Smooth muscle cell (in vitro differentiated cells): ENCODE measurements around the gene HIP1R. TPM values are rescaled to one million over a fixed set of nuclear protein-coding genes. Genes with fewer than 3 reads are reported as not detected.

Experiments used
- DNase-seq: peaks from one replicate; lab custom pipeline; 2025; ENCODE audit not compliant: unreplicated experiment; lab: John Stamatoyannopoulos, UW
- H2AFZ ChIP-seq: fragments of 200-600 bp; sonication (generic); 2 replicates; pipeline ENCODE4 v1.6.0; 2016; ENCODE audit warnings: antibody characterized with exemption, low read depth, mild to moderate bottlenecking
- H3F3A ChIP-seq: fragments of 200-600 bp; sonication (generic); 2 replicates; pipeline ENCODE4 v1.6.0; 2017; ENCODE audit warnings: antibody characterized with exemption, low read depth
- H3K27ac ChIP-seq: fragments of 200-600 bp; sonication (generic); 2 replicates; pipeline ENCODE4 v1.5.1; 2016; ENCODE audit warnings: low read depth, mild to moderate bottlenecking
- H3K27me3 ChIP-seq: fragments of 200-600 bp; sonication (generic); 2 replicates; pipeline ENCODE4 v1.6.1; 2016; ENCODE audit warnings: low read depth, mild to moderate bottlenecking
- H3K36me3 ChIP-seq: fragments of 200-600 bp; sonication (generic); 2 replicates; pipeline ENCODE4 v1.5.1; 2016; ENCODE audit warnings: low read depth
- H3K4me1 ChIP-seq: fragments of 200-600 bp; sonication (generic); 2 replicates; pipeline ENCODE4 v1.5.1; 2016; ENCODE audit warnings: low read depth
- H3K4me2 ChIP-seq: fragments of 200-600 bp; sonication (generic); 2 replicates; pipeline ENCODE4 v1.6.0; 2016; ENCODE audit warnings: mild to moderate bottlenecking
- H3K4me3 ChIP-seq: fragments of 200-600 bp; sonication (generic); 2 replicates; pipeline ENCODE4 v1.5.1; 2016; ENCODE audit warnings: mild to moderate bottlenecking
- H3K79me2 ChIP-seq: fragments of 200-600 bp; sonication (generic); 2 replicates; pipeline ENCODE4 v1.6.0; 2016; ENCODE audit warnings: low read depth, mild to moderate bottlenecking
- H3K9ac ChIP-seq: fragments of 200-600 bp; sonication (generic); 2 replicates; pipeline ENCODE4 v1.6.0; 2016; ENCODE audit warnings: low read depth
- H3K9me3 ChIP-seq: fragments of 200-600 bp; sonication (generic); replicated peaks from 2 replicates; pipeline ENCODE4 v1.5.1; 2016; ENCODE audit warnings: low read depth
- H4K20me1 ChIP-seq: fragments of 200-600 bp; sonication (generic); 2 replicates; pipeline ENCODE4 v1.6.0; 2016; ENCODE audit warnings: low read depth
- CTCF ChIP-seq: fragments of 200-600 bp; sonication (generic); IDR thresholded peaks from 2 replicates; pipeline ENCODE4 v1.5.1; 2017; ENCODE audit warnings: borderline replicate concordance, mild to moderate bottlenecking, antibody characterized with exemption; ENCODE audit not compliant: insufficient read depth, poor library complexity, severe bottlenecking
- WGBS: methylation state at CpG from one replicate; pipeline ENCODE4 v1.1.7; 2016; ENCODE audit warnings: low lambda C conversion rate; 5-methylcytosine and 5-hydroxymethylcytosine counted together
- polyA plus RNA-seq: library from polyadenylated mRNA; unstranded; fragments of >200 nt; fragmentation: Nextera tagmentation; extraction: Ambion mirVana; gene quantifications from 2 replicates; pipeline ENCODE4 v1.2.1, GENCODE V29; 2016
- total RNA-seq: library from RNA; depleted of rRNA; stranded (reverse); fragments of >200 nt; gene quantifications from 2 replicates; pipeline ENCODE4 v1.2.3, GENCODE V29; 2014

HIP1R gene
- total and polyA plus RNA-seq, 2 experiments from 2014 or later: 6.0 to 27.8 TPM

GRCh38 chr12:122849352-122850047, 14.2 kb downstream of the HIP1R start:
- no peaks in the 10 kb centered on the region for H3K27me3 ChIP-seq
- H3K9me3 ChIP-seq: no peaks in the 10 kb centered on the region
- H3F3A ChIP-seq: no peaks in the 10 kb centered on the region
- H3K27ac ChIP-seq: no peak overlapping the region
- H3K4me3 ChIP-seq: no peak overlapping the region
- H3K79me2 ChIP-seq: no peaks in the 10 kb centered on the region
- H3K4me1 ChIP-seq: no peaks in the 10 kb centered on the region
- no peak overlapping the region for H3K4me2 ChIP-seq
- no peak overlapping the region for H2AFZ ChIP-seq
- no peak for DNase-seq
- no peak overlapping the region for H3K9ac ChIP-seq
- no peak for TF ChIP-seq CTCF
- WGBS: 91% methylated on average over 26 of the region's 26 CpGs
- H3K36me3 ChIP-seq: no peaks in the 10 kb centered on the region
- H4K20me1 ChIP-seq: no peaks in the 10 kb centered on the region

DNA sequence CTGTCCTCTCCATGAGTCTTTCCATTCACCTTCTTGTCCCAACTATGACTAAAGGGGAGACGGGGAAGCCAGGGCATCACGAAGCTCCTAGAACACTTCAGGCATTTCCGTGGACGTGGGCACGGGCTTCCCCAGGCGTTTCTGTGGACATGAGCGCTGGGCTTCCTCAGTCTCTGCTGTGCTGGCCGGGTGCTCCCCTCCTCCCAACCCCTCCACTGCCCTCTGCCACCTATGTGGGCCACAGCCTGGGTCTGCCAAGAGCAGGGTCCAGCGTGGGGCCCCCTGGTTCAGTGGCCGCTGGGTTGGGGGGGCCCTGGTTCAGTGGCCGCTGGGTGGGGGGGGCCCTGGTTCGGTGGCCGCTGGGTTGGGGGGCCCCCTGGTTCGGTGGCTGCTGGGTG, 14.8 kb downstream of the HIP1R start:
- H3K4me1 ChIP-seq: no peaks in the 10 kb centered on the region
- H4K20me1 ChIP-seq: no peaks in the 10 kb centered on the region
- no peak for DNase-seq
- H3K4me2 ChIP-seq: no peak overlapping the region
- H2AFZ ChIP-seq: no peak overlapping the region
- no peaks in the 10 kb centered on the region for H3K9me3 ChIP-seq
- no peak overlapping the region for H3K9ac ChIP-seq
- H3K27ac ChIP-seq: no peak overlapping the region
- no peak for TF ChIP-seq CTCF
- H3K79me2 ChIP-seq: no peaks in the 10 kb centered on the region
- no peaks in the 10 kb centered on the region for H3F3A ChIP-seq
- H3K4me3 ChIP-seq: no peak overlapping the region
- no peaks in the 10 kb centered on the region for H3K27me3 ChIP-seq
- 98% methylated on average over 8 of the region's 14 CpGs for WGBS
- H3K36me3 ChIP-seq: no peaks in the 10 kb centered on the region

DNA sequence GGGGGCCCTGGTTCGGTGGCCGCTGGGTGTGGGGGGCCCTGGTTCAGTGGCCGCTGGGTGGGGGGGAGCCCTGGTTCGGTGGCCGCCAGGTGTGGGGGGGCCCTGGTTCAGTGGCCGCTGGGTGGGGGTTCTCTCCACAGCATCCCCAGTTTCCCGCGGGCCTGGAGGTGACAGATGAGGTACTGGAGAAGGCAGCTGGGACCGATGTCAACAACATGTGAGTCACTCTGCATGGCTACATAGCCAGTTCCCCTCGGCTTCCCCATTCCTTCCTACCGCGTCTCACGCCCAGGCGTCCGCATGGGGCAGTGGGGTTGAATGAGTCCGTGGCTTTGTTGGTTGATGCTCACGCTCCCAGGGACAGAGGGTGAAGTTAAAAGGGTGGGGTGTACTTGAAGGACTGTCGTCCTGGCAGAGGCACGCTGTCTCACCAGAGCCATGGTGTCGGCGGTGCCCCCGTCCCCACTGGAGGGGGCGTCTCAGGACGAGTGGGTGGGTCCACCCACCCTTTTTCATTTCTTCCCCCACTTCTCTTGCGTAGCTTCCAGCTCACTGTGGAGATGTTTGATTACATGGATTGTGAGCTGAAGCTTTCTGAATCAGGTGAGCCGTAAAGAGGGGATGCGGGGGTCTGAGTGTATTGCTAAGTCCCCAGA, 15.6 kb downstream of the HIP1R start:
- Histone ChIP-seq H3K9ac (no peak overlapping the region), H3K36me3 (no peaks in the 10 kb centered on the region), H3K4me1 (no peaks in the 10 kb centered on the region), H2AFZ (no peak overlapping the region), H3K27me3 (no peaks in the 10 kb centered on the region), H3K9me3 (no peaks in the 10 kb centered on the region), H3K4me2 (no peak overlapping the region), H3K79me2 (no peaks in the 10 kb centered on the region), H4K20me1 (no peaks in the 10 kb centered on the region), H3F3A (no peaks in the 10 kb centered on the region), H3K4me3 (no peak overlapping the region), H3K27ac (no peak overlapping the region)
- TF ChIP-seq CTCF: no peak
- DNase-seq: no peak
- WGBS: 83% methylated on average over 22 of the region's 27 CpGs

GRCh38 chr12:122851820-122852219, 16.6 kb downstream of the HIP1R start:
- Histone ChIP-seq H3K79me2 (no peaks in the 10 kb centered on the region), H3K4me1 (no peaks in the 10 kb centered on the region), H4K20me1 (no peaks in the 10 kb centered on the region), H3K27ac (no peak overlapping the region), H3K9ac (no peak overlapping the region), H3K4me3 (no peak overlapping the region), H3F3A (no peaks in the 10 kb centered on the region), H3K27me3 (no peaks in the 10 kb centered on the region), H3K36me3 (no peaks in the 10 kb centered on the region), H2AFZ (no peak overlapping the region), H3K9me3 (no peaks in the 10 kb centered on the region), H3K4me2 (no peak overlapping the region)
- no peak for TF ChIP-seq CTCF
- DNase-seq: no peak
- 3% methylated on average over 5 of the region's 5 CpGs for WGBS
